Loucy (cell line): ENCODE data around the gene ZFYVE26.

Experiments used
- EZH2phosphoT487 ChIP-seq: fragments of 200-600 bp; IDR thresholded peaks from 2 replicates; pipeline ENCODE4 v1.6.1; 2018; ENCODE audit warnings: antibody characterized with exemption, mild to moderate bottlenecking, moderate library complexity, borderline replicate concordance
- TF ChIP-seq, protein P1 (sequence below): fragments of 200-600 bp; sonication (generic); conservative IDR thresholded peaks from 2 replicates; pipeline ENCODE4 v1.5.1; 2014; ENCODE audit warnings: mild to moderate bottlenecking, antibody characterized with exemption, low read length

DNA sequence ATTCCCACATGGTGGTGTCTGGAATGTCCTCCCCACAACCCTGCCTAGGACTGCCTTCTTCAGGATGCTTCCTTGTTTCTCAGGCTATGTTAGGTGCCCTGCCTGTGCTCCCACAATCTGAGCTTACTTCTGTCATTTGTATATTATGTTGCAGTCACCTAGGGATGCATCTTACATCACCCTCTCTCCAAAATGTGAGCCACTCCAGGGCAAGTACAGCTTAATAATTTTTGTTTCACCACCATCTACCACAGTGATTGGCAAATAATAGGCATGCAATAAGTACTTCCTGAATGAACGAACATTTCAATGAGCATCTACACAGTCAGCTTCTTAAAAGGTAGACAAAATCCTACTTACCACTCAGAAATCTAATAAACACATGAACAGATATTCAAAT is 37.6 kb downstream of the ZFYVE26 start:
- TF ChIP-seq EZH2phosphoT487 = no peak
- TF ChIP-seq, protein P1, sequence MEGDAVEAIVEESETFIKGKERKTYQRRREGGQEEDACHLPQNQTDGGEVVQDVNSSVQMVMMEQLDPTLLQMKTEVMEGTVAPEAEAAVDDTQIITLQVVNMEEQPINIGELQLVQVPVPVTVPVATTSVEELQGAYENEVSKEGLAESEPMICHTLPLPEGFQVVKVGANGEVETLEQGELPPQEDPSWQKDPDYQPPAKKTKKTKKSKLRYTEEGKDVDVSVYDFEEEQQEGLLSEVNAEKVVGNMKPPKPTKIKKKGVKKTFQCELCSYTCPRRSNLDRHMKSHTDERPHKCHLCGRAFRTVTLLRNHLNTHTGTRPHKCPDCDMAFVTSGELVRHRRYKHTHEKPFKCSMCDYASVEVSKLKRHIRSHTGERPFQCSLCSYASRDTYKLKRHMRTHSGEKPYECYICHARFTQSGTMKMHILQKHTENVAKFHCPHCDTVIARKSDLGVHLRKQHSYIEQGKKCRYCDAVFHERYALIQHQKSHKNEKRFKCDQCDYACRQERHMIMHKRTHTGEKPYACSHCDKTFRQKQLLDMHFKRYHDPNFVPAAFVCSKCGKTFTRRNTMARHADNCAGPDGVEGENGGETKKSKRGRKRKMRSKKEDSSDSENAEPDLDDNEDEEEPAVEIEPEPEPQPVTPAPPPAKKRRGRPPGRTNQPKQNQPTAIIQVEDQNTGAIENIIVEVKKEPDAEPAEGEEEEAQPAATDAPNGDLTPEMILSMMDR = no peak
